AG04449 (cell line): Measurements from ENCODE around the gene SZT2.

Experiments used
- CTCF ChIA-PET: fragments of 350-600 bp; formaldehyde crosslinking; extraction: SDS; loops from one replicate; lab custom pipeline; 2021; ENCODE audit warnings: antibody characterized with exemption; lab: Yijun Ruan, JAX
- POLR2A ChIA-PET: fragments of 400-600, 350-600 bp; formaldehyde crosslinking; extraction: SDS; loops from one replicate; lab custom pipeline; 2020; ENCODE audit warnings: antibody characterized with exemption, inconsistent platforms; lab: Yijun Ruan, JAX
- DNase-seq: peaks from one replicate; pipeline ENCODE4 v3.0.0-alpha.2; 2010; ENCODE audit warnings: low read depth, low spot score
- H3K4me3 ChIP-seq: 2 replicates; pipeline ENCODE4 v1.5.1; 2011; ENCODE audit warnings: low read depth, mild to moderate bottlenecking, control low read depth, low read length
- CTCF ChIP-seq: IDR thresholded peaks from one replicate; pipeline ENCODE4 v1.5.1; 2011; ENCODE audit warnings: mild to moderate bottlenecking, moderate library complexity, low read length, control low read depth, inconsistent platforms; ENCODE audit not compliant: insufficient read depth; ENCODE audit errors: missing control alignments

SZT2 gene

GRCh38 chr1:43352351-43352705 is 37.4 kb upstream of the SZT2 start:
- no peak overlapping the region for H3K4me3 ChIP-seq
- TF ChIP-seq CTCF = no peak
- ChIA-PET POLR2A (no interaction called here), CTCF (interaction anchor here (0.8 kb wide), 1 partner anchor 125 kb away, joined by 3 read pairs; no protein-coding TSS in a partner anchor)
- no peak for DNase-seq

GRCh38 chr1:43352881-43353280 is 36.8 kb upstream of the SZT2 start:
- CTCF ChIA-PET = interaction anchor here (0.8 to 1.4 kb wide), 2 partner anchors 13 to 126 kb away, joined by 3 read pairs; no protein-coding TSS in a partner anchor
- POLR2A ChIA-PET = no interaction called here

GRCh38 chr1:43354471-43354870 is 35.2 kb upstream of the SZT2 start:
- no peak for DNase-seq
- CTCF ChIA-PET = interaction anchor here (0.6 to 2.3 kb wide), 4 partner anchors 9 to 133 kb away, joined by 3 to 7 read pairs (median 4); no protein-coding TSS in a partner anchor
- H3K4me3 ChIP-seq = no peak overlapping the region
- no peak for TF ChIP-seq CTCF
- POLR2A ChIA-PET = no interaction called here

More at GRCh38 chr1:43352881-43353280, 36.8 kb upstream of the SZT2 start:
- no peak for TF ChIP-seq CTCF
- no peak overlapping the region for H3K4me3 ChIP-seq
- DNase-seq = no peak

GRCh38 chr1:43354936-43355335 is 34.8 kb upstream of the SZT2 start:
- ChIA-PET CTCF (interaction anchor here (0.7 to 2.3 kb wide), 2 partner anchors 116 to 128 kb away, joined by 3 to 7 read pairs; no protein-coding TSS in a partner anchor), POLR2A (no interaction called here)
- no peak for DNase-seq
- H3K4me3 ChIP-seq = no peak overlapping the region
- no peak for TF ChIP-seq CTCF

- no peak for DNase-seq
- ChIA-PET CTCF (interaction anchor here (1.4 to 2.8 kb wide), 4 partner anchors 9 to 131 kb away, joined by 6 to 24 read pairs (median 8); no protein-coding TSS in a partner anchor), POLR2A (no interaction called here)
- H3K4me3 ChIP-seq = no peak overlapping the region
- no peak for TF ChIP-seq CTCF
Observed at GRCh38 chr1:43357251-43357650, 32.4 kb upstream of the SZT2 start.

GRCh38 chr1:43358121-43358745 is 31.5 kb upstream of the SZT2 start:
- CTCF ChIA-PET = interaction anchor here (0.7 to 2.8 kb wide), 12 partner anchors 10 to 132 kb away, joined by 3 to 24 read pairs (median 6); partner anchors contain the start of genes ELOVL1, MED8 and SZT2
- TF ChIP-seq CTCF = peak; percentile 29
- POLR2A ChIA-PET = interaction anchor here (0.6 to 1.6 kb wide), 7 partner anchors 8 to 96 kb away, joined by 3 to 18 read pairs (median 3); partner anchors contain the start of genes ELOVL1 and HYI
- no peak for DNase-seq
- peak overlapping the region; percentile 74 for H3K4me3 ChIP-seq
